HepG2 (cell line): ENCODE data around the gene WDR70. TPM values are rescaled to one million over a fixed set of nuclear protein-coding genes. Genes with fewer than 3 reads are reported as not detected.

ENCODE experiments used
- ATAC-seq: fragments of 200-7000 bp; cut with Tn5 transposase; 3 replicates; pipeline ENCODE4 v1.9.1; 2020; ENCODE audit warnings: mild to moderate bottlenecking, moderate library complexity
- BruUV-seq: library from RNA; stranded (reverse); fragments of 400-500 nt; replicated peaks from 2 replicates; lab custom pipeline; 2021; lab: Mats Ljungman, UMichigan
- CTCF ChIA-PET: fragments of 300-600 bp; formaldehyde crosslinking; extraction: SDS; loops from one replicate; lab custom pipeline; 2021; ENCODE audit warnings: low total read pairs, inconsistent platforms, low intra/inter-chr PET ratio; lab: Yijun Ruan, JAX
- POLR2A ChIA-PET: fragments of 350-600 bp; sonication (Branson Sonifier 250); formaldehyde crosslinking; loops from one replicate; lab custom pipeline; 2020; ENCODE audit warnings: antibody characterized with exemption, inconsistent platforms; lab: Yijun Ruan, JAX
- DNase-seq: peaks from one replicate; pipeline ENCODE4 v3.0.0-alpha.2; 2015; ENCODE audit warnings: low spot score
- FAIRE-seq: peaks from 3 replicates; lab custom pipeline; 2011; peaks lifted over from hg19 to GRCh38; lab: Jason Lieb, UNC
- H2AFZ ChIP-seq: one replicate; pipeline ENCODE4 v1.6.1; 2011; ENCODE audit warnings: low read length, inconsistent platforms
- H3K27ac ChIP-seq: fragments of 300-600 bp; 3 replicates; pipeline ENCODE4 v1.8.0; 2011; ENCODE audit warnings: mixed run types, mild to moderate bottlenecking, mixed read lengths, low read length, inconsistent platforms; ENCODE audit not compliant: insufficient read depth; ENCODE audit errors: extremely low read length
- H3K27me3 ChIP-seq, 2 experiments: fragments of 200-600 bp in 1 of 2; 2 replicates in 1 of 2; 3 replicates in 1 of 2; pipeline versions ENCODE4 v1.6.0 to v1.8.0; 2011; ENCODE audit warnings: low read length in 2 of 2, mild to moderate bottlenecking in 2 of 2, moderate library complexity in 2 of 2, inconsistent platforms in 1 of 2; ENCODE audit not compliant: insufficient read depth in 2 of 2, control insufficient read depth in 1 of 2
- H3K36me3 ChIP-seq, 2 experiments: fragments of 200-600 bp in 1 of 2; replicated peaks in 1 of 2; 2 replicates in 1 of 2; 3 replicates in 1 of 2; pipeline versions ENCODE4 v1.5.1 to v1.8.0; 2011; ENCODE audit warnings: low read length in 2 of 2, inconsistent platforms in 1 of 2; ENCODE audit not compliant: insufficient read depth in 2 of 2, control insufficient read depth in 1 of 2
- H3K4me1 ChIP-seq: 2 replicates; pipeline ENCODE4 v1.5.1; 2012; ENCODE audit warnings: low read length, inconsistent platforms; ENCODE audit not compliant: insufficient read depth
- H3K4me2 ChIP-seq: 2 replicates; pipeline ENCODE4 v1.6.0; 2011; ENCODE audit warnings: low read depth, low read length, inconsistent platforms
- H3K4me3 ChIP-seq, 3 experiments: fragments of 200-600 bp in 1 of 3; sonication (generic), shearing (Covaris generic) in 1 of 3; replicated peaks in 1 of 3; 2 replicates each; pipeline ENCODE4 v1.5.1; 2011 to 2016; ENCODE audit warnings: low read length in 3 of 3, inconsistent platforms in 2 of 3, low read depth in 2 of 3, mild to moderate bottlenecking in 2 of 3, control low read depth in 1 of 3, mixed read lengths in 1 of 3; ENCODE audit not compliant: insufficient read depth in 1 of 3
- H3K79me2 ChIP-seq: one replicate; pipeline ENCODE4 v1.6.1; 2011; ENCODE audit warnings: low read length, inconsistent platforms; ENCODE audit not compliant: insufficient read depth
- H3K9ac ChIP-seq: 2 replicates; pipeline ENCODE4 v1.6.0; 2011; ENCODE audit warnings: mild to moderate bottlenecking, low read depth, low read length, inconsistent platforms; ENCODE audit not compliant: insufficient read depth
- H3K9me3 ChIP-seq: 2 replicates; pipeline ENCODE4 v1.5.1; 2012; ENCODE audit warnings: mild to moderate bottlenecking, low read length
- H4K20me1 ChIP-seq: 2 replicates; pipeline ENCODE4 v1.6.0; 2011; ENCODE audit warnings: inconsistent platforms, mild to moderate bottlenecking, low read length, moderate library complexity; ENCODE audit not compliant: insufficient read depth
- BRD4 ChIP-seq: sonication (generic); formaldehyde crosslinking; IDR thresholded peaks from 2 replicates; pipeline ENCODE4 v1.4.0; 2020; ENCODE audit warnings: missing genetic modification reagents
- CENPT ChIP-seq: sonication (generic); formaldehyde crosslinking; IDR thresholded peaks from 2 replicates; pipeline ENCODE4 v1.8.0; 2022; ENCODE audit warnings: low read depth, mild to moderate bottlenecking, moderate library complexity, missing genetic modification reagents
- CHCHD3 ChIP-seq: sonication (generic); formaldehyde crosslinking; IDR thresholded peaks from 2 replicates; pipeline ENCODE4 v1.8.0; 2022; ENCODE audit warnings: mild to moderate bottlenecking, missing genetic modification reagents, moderate library complexity
- E2F2 ChIP-seq: sonication (generic); formaldehyde crosslinking; IDR thresholded peaks from 2 replicates; pipeline ENCODE4 v1.4.0; 2020; ENCODE audit warnings: missing genetic modification reagents, borderline replicate concordance
- EEA1 ChIP-seq: sonication (generic); formaldehyde crosslinking; IDR thresholded peaks from 2 replicates; pipeline ENCODE4 v1.5.1; 2020; ENCODE audit warnings: mild to moderate bottlenecking, missing genetic modification reagents, borderline replicate concordance
- FOXJ3 ChIP-seq: sonication (generic); formaldehyde crosslinking; IDR thresholded peaks from 2 replicates; pipeline ENCODE4 v1.4.0; 2020; ENCODE audit warnings: missing genetic modification reagents, mild to moderate bottlenecking, borderline replicate concordance
- FOXO1 ChIP-seq: sonication (generic); formaldehyde crosslinking; IDR thresholded peaks from 2 replicates; pipeline ENCODE4 v1.4.0; 2020; ENCODE audit warnings: missing genetic modification reagents
- JDP2 ChIP-seq: sonication (generic); formaldehyde crosslinking; IDR thresholded peaks from 2 replicates; pipeline ENCODE4 v1.8.1; 2022; ENCODE audit warnings: missing genetic modification reagents, borderline replicate concordance
- MEIS1 ChIP-seq: sonication (generic); formaldehyde crosslinking; IDR thresholded peaks from 2 replicates; pipeline ENCODE4 v1.9.0; 2021; ENCODE audit warnings: mild to moderate bottlenecking, missing genetic modification reagents, moderate library complexity, borderline replicate concordance
- PRMT3 ChIP-seq: sonication (generic); formaldehyde crosslinking; IDR thresholded peaks from 2 replicates; pipeline ENCODE4 v1.8.1; 2022; ENCODE audit warnings: low read depth, mild to moderate bottlenecking, moderate library complexity, missing genetic modification reagents, borderline replicate concordance
- REL ChIP-seq: sonication (generic); formaldehyde crosslinking; conservative IDR thresholded peaks from 2 replicates; pipeline ENCODE4 v1.8.0; 2022; ENCODE audit warnings: mild to moderate bottlenecking, missing genetic modification reagents, moderate library complexity
- SMAD1 ChIP-seq: sonication (generic); formaldehyde crosslinking; IDR thresholded peaks from 2 replicates; pipeline ENCODE4 v1.4.0; 2020; ENCODE audit warnings: missing genetic modification reagents, low read depth, mild to moderate bottlenecking, borderline replicate concordance
- SP4 ChIP-seq: sonication (generic); formaldehyde crosslinking; IDR thresholded peaks from 2 replicates; pipeline ENCODE4 v1.8.1; 2023; ENCODE audit warnings: mild to moderate bottlenecking, missing genetic modification reagents
- ZNF274 ChIP-seq: sonication (generic); formaldehyde crosslinking; IDR thresholded peaks from 2 replicates; pipeline ENCODE4 v1.5.1; 2020; ENCODE audit warnings: mild to moderate bottlenecking, missing genetic modification reagents
- ZNF724P ChIP-seq: sonication (generic); formaldehyde crosslinking; IDR thresholded peaks from 2 replicates; pipeline ENCODE4 v1.8.0; 2022; ENCODE audit warnings: missing genetic modification reagents, borderline replicate concordance
- ZNF749 ChIP-seq: sonication (generic); formaldehyde crosslinking; IDR thresholded peaks from 2 replicates; pipeline ENCODE4 v1.8.0; 2022; ENCODE audit warnings: mild to moderate bottlenecking, missing genetic modification reagents, moderate library complexity, borderline replicate concordance
- WGBS: methylation state at CpG from one replicate; pipeline ENCODE4 v1.1.6; 2017; ENCODE audit warnings: low lambda C conversion rate; 5-methylcytosine and 5-hydroxymethylcytosine counted together
- in situ Hi-C: cut with HindIII; loops from 2 replicates; pipeline ENCODE4 v1.10.0; 2017; ENCODE audit warnings: low pct_unique_long_range_greater_than_20kb; ENCODE audit not compliant: extremely low pct_ligation_motif_present
- intact Hi-C: fragments of 100-400 bp; cut with micrococcal nuclease; formaldehyde crosslinking; loops from one replicate; pipeline ENCODE4 v1.10.0; 2022; ENCODE audit not compliant: unreplicated experiment
- polyA plus RNA-seq, 8 experiments: library from polyadenylated mRNA; depleted of rRNA in 3 of 8; stranded (reverse) in 7 of 8; unstranded in 1 of 8; fragments of >200 nt; fragmentation: Illumina TruSeq in 4 of 8; extraction: Trizol in 4 of 8; gene quantifications; 2 replicates each; pipeline versions ENCODE4 v1.2.1 to v1.2.3, GENCODE V29; 2011 to 2016; ENCODE audit warnings: low read depth in 4 of 8, missing spikeins in 1 of 8, mixed read lengths in 1 of 8; ENCODE audit not compliant: insufficient read depth in 1 of 8
- total RNA-seq, 5 experiments: library from RNA; depleted of rRNA; stranded (reverse); fragments of >200 nt; fragmentation: Illumina TruSeq; extraction: Trizol; gene quantifications; 2 replicates each; pipeline ENCODE4 v1.2.3, GENCODE V29; 2016; ENCODE audit warnings: low read depth in 1 of 5

Gene WDR70
- total and polyA plus RNA-seq, 2 of the 13 experiments (the other 11 are each of a cell fraction or from before 2014, with no cell fraction given): 14.6 to 30.6 TPM

- no peaks in the 10 kb centered on the region for H4K20me1 ChIP-seq
- POLR2A ChIA-PET: no interaction called here
- H2AFZ ChIP-seq: no peak overlapping the region
- H3K36me3 ChIP-seq: no peaks in the 10 kb centered on the region
- H3K4me2 ChIP-seq: no peak overlapping the region
- H3K27ac ChIP-seq: no peak overlapping the region
- no peaks in the 10 kb centered on the region for H3K79me2 ChIP-seq
- DNase-seq (no peak), FAIRE-seq (no peak)
- in situ Hi-C loops: no loop called here
- peaks cover 10% of the 10 kb centered on the region for H3K4me1 ChIP-seq
- 51% methylated on average over 5 of the region's 5 CpGs for WGBS
- TF ChIP-seq SMAD1 (CRISPR knock-in tag) (no peak), EEA1 (CRISPR knock-in tag) (no peak), CHCHD3 (no peak), SP4 (CRISPR knock-in tag) (no peak), FOXJ3 (CRISPR knock-in tag) (no peak), PRMT3 (CRISPR knock-in tag) (no peak), ZNF274 (CRISPR knock-in tag) (no peak), FOXO1 (no peak), E2F2 (CRISPR knock-in tag) (no peak), JDP2 (no peak), ZNF749 (CRISPR knock-in tag) (no peak), MEIS1 (CRISPR knock-in tag) (no peak), ZNF724P (CRISPR knock-in tag) (no peak), BRD4 (no peak), REL (CRISPR knock-in tag) (no peak), CENPT (no peak)
- TF ChIP-seq, all 625 proteins: peak for 0
- H3K27me3 ChIP-seq: peaks cover 0 to 1% of the 10 kb centered on the region in 2 experiments; a peak in 3 of 5 replicates
- no TSS peak for BruUV-seq
- intact Hi-C loops: no loop called here
- no peak for ATAC-seq
- CTCF ChIA-PET: no interaction called here
- H3K9me3 ChIP-seq: no peaks in the 10 kb centered on the region
- no peak overlapping the region for H3K9ac ChIP-seq
- no peak overlapping the region for H3K4me3 ChIP-seq
Measured at GRCh38 chr5:37786862-37787519, 407.9 kb downstream of the WDR70 start.
